Lower leg skin (tissue), 3 donors: ENCODE measurements around the gene GUF1.

Experiments
- POLR2A ChIP-seq, 2 donors: fragments of 450-650 bp; IDR thresholded peaks; one replicate each; pipeline ENCODE4 v1.6.1; 2016 to 2017; ENCODE audit warnings: antibody characterized with exemption in 2 of 2, mild to moderate bottlenecking in 1 of 2, moderate library complexity in 1 of 2
- TF ChIP-seq, protein P1 (sequence below), 3 donors: fragments of 450-650 bp; IDR thresholded peaks; one replicate each; pipeline ENCODE4 v1.5.1; 2016; ENCODE audit warnings: antibody characterized with exemption in 3 of 3, mild to moderate bottlenecking in 3 of 3, moderate library complexity in 2 of 3

DNA sequence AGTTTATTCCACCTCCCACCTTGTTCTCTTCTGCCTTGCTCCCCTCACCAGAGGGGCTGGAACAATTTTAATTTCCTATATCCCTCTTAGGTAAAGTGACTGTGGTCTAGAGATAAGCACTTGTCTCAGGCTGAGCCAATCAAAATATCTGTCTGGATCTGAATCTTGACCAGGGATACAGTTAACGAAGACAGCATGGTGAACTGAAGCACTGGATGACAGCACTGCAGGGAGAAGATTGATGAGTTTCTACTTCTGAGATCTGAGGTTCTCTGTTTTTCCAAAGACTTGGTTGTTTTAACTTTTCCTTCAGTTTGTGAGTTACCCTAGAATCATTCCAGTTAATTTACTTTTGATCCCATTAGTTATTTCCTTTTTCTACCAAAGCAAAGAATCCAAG lies 34.9 kb downstream of the GUF1 start:
- TF ChIP-seq, protein P1, sequence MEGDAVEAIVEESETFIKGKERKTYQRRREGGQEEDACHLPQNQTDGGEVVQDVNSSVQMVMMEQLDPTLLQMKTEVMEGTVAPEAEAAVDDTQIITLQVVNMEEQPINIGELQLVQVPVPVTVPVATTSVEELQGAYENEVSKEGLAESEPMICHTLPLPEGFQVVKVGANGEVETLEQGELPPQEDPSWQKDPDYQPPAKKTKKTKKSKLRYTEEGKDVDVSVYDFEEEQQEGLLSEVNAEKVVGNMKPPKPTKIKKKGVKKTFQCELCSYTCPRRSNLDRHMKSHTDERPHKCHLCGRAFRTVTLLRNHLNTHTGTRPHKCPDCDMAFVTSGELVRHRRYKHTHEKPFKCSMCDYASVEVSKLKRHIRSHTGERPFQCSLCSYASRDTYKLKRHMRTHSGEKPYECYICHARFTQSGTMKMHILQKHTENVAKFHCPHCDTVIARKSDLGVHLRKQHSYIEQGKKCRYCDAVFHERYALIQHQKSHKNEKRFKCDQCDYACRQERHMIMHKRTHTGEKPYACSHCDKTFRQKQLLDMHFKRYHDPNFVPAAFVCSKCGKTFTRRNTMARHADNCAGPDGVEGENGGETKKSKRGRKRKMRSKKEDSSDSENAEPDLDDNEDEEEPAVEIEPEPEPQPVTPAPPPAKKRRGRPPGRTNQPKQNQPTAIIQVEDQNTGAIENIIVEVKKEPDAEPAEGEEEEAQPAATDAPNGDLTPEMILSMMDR (IDR thresholded peaks at IDR 0.05) = no peak
- no peak for TF ChIP-seq POLR2A (IDR thresholded peaks at IDR 0.05)
